Keratinocyte (primary cell): Measurements from ENCODE around the gene RASD2. TPM values are rescaled to one million over a fixed set of nuclear protein-coding genes. Genes with fewer than 3 reads are reported as not detected.

Experiments
- DNase-seq: peaks from one replicate; pipeline ENCODE4 v3.0.0-alpha.2; 2011; ENCODE audit warnings: low read depth, missing footprints, low spot score
- FAIRE-seq: peaks from 2 replicates; lab custom pipeline; 2011; peaks lifted over from hg19 to GRCh38; lab: Jason Lieb, UNC
- H2AFZ ChIP-seq: 2 replicates; pipeline ENCODE4 v1.6.0; 2012; ENCODE audit warnings: low read length, control low read depth, inconsistent platforms; ENCODE audit not compliant: control insufficient read depth
- H3K27ac ChIP-seq: 2 replicates; pipeline ENCODE4 v1.5.1; 2011; ENCODE audit warnings: low read length; ENCODE audit not compliant: control insufficient read depth, insufficient read depth
- H3K27me3 ChIP-seq: 3 replicates; pipeline ENCODE4 v1.6.0; 2011; ENCODE audit warnings: low read length; ENCODE audit not compliant: control insufficient read depth, insufficient read depth; ENCODE audit errors: extremely low read depth
- H3K36me3 ChIP-seq, 2 experiments: 2 replicates in 1 of 2; 3 replicates in 1 of 2; pipeline ENCODE4 v1.5.1; 2011; ENCODE audit warnings: low read length in 2 of 2, mild to moderate bottlenecking in 1 of 2; ENCODE audit not compliant: control insufficient read depth in 2 of 2, insufficient read depth in 2 of 2; ENCODE audit errors: extremely low read depth in 1 of 2
- H3K4me1 ChIP-seq: 3 replicates; pipeline ENCODE4 v1.5.1; 2011; ENCODE audit warnings: low read length; ENCODE audit not compliant: control insufficient read depth, insufficient read depth; ENCODE audit errors: extremely low read depth
- H3K4me2 ChIP-seq: 3 replicates; pipeline ENCODE4 v1.6.0; 2011; ENCODE audit warnings: low read depth, low read length; ENCODE audit not compliant: control insufficient read depth, insufficient read depth; ENCODE audit errors: extremely low read depth
- H3K4me3 ChIP-seq, 3 experiments: fragments of 200-600 bp in 1 of 3; sonication (generic) in 1 of 3; 2 replicates in 2 of 3; 3 replicates in 1 of 3; pipeline ENCODE4 v1.5.1; 2011 to 2016; ENCODE audit warnings: low read length in 3 of 3, mild to moderate bottlenecking in 3 of 3, control low read depth in 2 of 3, inconsistent platforms in 1 of 3, low read depth in 1 of 3, mixed read lengths in 1 of 3, mixed run types in 1 of 3, moderate library complexity in 1 of 3; ENCODE audit not compliant: control insufficient read depth in 2 of 3, insufficient read depth in 2 of 3; ENCODE audit errors: extremely low read depth in 1 of 3
- H3K79me2 ChIP-seq: 2 replicates; pipeline ENCODE4 v1.6.0; 2012; ENCODE audit warnings: low read length; ENCODE audit not compliant: control insufficient read depth, insufficient read depth
- H3K9ac ChIP-seq: 3 replicates; pipeline ENCODE4 v1.6.0; 2011; ENCODE audit warnings: low read length; ENCODE audit not compliant: control insufficient read depth, insufficient read depth; ENCODE audit errors: extremely low read depth
- H3K9me1 ChIP-seq: 3 replicates; pipeline ENCODE4 v1.6.0; 2011; ENCODE audit warnings: low read length; ENCODE audit not compliant: control insufficient read depth, insufficient read depth; ENCODE audit errors: extremely low read depth
- H3K9me3 ChIP-seq: 2 replicates; pipeline ENCODE4 v1.5.1; 2012; ENCODE audit warnings: low read depth, low read length; ENCODE audit not compliant: control insufficient read depth
- H4K20me1 ChIP-seq: 3 replicates; pipeline ENCODE4 v1.6.0; 2011; ENCODE audit warnings: low read length; ENCODE audit not compliant: control insufficient read depth, insufficient read depth; ENCODE audit errors: extremely low read depth
- EZH2 ChIP-seq: IDR thresholded peaks from one replicate; pipeline ENCODE4 v1.6.1; 2012; ENCODE audit warnings: inconsistent platforms, mild to moderate bottlenecking, low read length, moderate library complexity
- dilution Hi-C: fragments of 300-500 bp; cut with MboI; formaldehyde crosslinking; loops from one replicate; pipeline ENCODE4 v1.7.0; 2020; ENCODE audit warnings: low sequenced_read_pairs; ENCODE audit not compliant: extremely low pct_ligation_motif_present
- polyA plus RNA-seq, 5 experiments: library from polyadenylated mRNA; depleted of rRNA in 3 of 5; stranded (reverse) in 3 of 5; stranded (forward) in 1 of 5; unstranded in 1 of 5; fragments of >200 nt; gene quantifications; 1 replicate in 1 of 5; 2 replicates in 3 of 5; 3 replicates in 1 of 5; pipeline versions ENCODE4 v1.2.1 to v1.2.3, GENCODE V29; 2011 to 2012; ENCODE audit warnings: missing spikeins in 2 of 5, low read depth in 1 of 5, low replicate concordance in 1 of 5
- TF ChIP-seq, protein P1 (sequence below), 3 experiments: IDR thresholded peaks in 1 of 3; conservative IDR thresholded peaks in 1 of 3; optimal IDR thresholded peaks in 1 of 3; 2 replicates in 2 of 3; 3 replicates in 1 of 3; pipeline versions ENCODE3 to v1.5.1; 2011; ENCODE audit warnings: low read length in 3 of 3, mild to moderate bottlenecking in 3 of 3, moderate library complexity in 2 of 3, control low read depth in 1 of 3, inconsistent platforms in 1 of 3; ENCODE audit not compliant: insufficient read depth in 2 of 3; ENCODE audit errors: extremely low read depth in 1 of 3

Gene RASD2
- polyA plus RNA-seq, 1 donor (not counting 4 experiments of a cell fraction or from before 2014, with no cell fraction given) = 0.03 TPM

DNA sequence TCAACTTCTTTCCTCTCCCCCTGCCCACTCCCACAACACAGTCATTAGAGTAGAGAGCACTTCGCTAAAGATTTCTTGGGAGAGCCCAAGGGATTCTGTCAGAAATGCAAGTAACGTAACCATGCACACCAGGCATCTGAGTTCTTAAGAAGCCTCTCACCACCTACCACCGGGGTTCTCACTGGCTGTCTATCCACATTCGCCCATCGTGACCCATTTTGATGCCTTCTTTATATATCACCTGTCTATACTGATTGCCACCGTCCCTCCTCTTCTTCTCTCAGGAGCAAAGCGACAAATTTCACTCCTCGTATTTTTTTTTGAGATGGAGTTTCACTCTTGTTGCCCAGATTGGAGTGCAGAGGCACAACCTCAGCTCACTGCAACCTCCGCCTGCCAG lies 23.9 kb upstream of the RASD2 start:
- no peaks in the 10 kb centered on the region for H3K79me2 ChIP-seq
- no peak overlapping the region for H3K27ac ChIP-seq
- no peaks in the 10 kb centered on the region for H3K9me1 ChIP-seq
- DNase-seq (no peak), FAIRE-seq (no peak)
- no peaks in the 10 kb centered on the region for H3K36me3 ChIP-seq
- no peaks in the 10 kb centered on the region for H4K20me1 ChIP-seq
- H3K27me3 ChIP-seq = no peaks in the 10 kb centered on the region
- H3K9me3 ChIP-seq = no peaks in the 10 kb centered on the region
- no peak overlapping the region for H3K4me3 ChIP-seq
- no peak overlapping the region for H2AFZ ChIP-seq
- no peak overlapping the region for H3K4me2 ChIP-seq
- TF ChIP-seq EZH2 = no peak
- H3K9ac ChIP-seq = no peak overlapping the region
- peaks cover 14% of the 10 kb centered on the region for H3K4me1 ChIP-seq
- dilution Hi-C loops = no loop called here

DNA sequence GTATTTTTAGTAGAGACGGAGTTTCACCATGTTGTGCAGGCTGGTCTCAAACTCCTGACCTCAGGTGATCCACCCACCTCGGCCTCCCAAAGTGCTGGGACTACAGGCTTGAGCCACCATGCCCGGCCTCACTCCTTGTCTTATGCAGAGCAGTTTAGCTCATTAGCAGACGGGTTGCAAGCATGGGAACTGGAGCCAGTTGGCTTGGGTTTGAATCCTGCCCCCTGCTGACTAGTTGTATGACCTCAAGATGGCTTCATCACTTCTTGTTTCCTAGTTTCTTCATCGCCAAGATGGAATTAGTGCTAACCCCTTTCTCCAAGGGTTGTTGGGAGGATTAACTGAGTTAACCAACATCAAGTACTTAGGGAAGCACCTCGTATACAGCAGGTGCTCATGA lies 23.4 kb upstream of the RASD2 start:
- Histone ChIP-seq H3K79me2 (no peaks in the 10 kb centered on the region), H3K9ac (no peak overlapping the region), H3K27ac (no peak overlapping the region), H3K4me1 (peaks cover 19% of the 10 kb centered on the region), H4K20me1 (no peaks in the 10 kb centered on the region), H2AFZ (no peak overlapping the region), H3K36me3 (no peaks in the 10 kb centered on the region), H3K4me3 (no peak overlapping the region), H3K9me3 (no peaks in the 10 kb centered on the region), H3K9me1 (no peaks in the 10 kb centered on the region), H3K4me2 (no peak overlapping the region), H3K27me3 (no peaks in the 10 kb centered on the region)
- DNase-seq = no peak
- TF ChIP-seq EZH2 = no peak
- TF ChIP-seq, protein P1, sequence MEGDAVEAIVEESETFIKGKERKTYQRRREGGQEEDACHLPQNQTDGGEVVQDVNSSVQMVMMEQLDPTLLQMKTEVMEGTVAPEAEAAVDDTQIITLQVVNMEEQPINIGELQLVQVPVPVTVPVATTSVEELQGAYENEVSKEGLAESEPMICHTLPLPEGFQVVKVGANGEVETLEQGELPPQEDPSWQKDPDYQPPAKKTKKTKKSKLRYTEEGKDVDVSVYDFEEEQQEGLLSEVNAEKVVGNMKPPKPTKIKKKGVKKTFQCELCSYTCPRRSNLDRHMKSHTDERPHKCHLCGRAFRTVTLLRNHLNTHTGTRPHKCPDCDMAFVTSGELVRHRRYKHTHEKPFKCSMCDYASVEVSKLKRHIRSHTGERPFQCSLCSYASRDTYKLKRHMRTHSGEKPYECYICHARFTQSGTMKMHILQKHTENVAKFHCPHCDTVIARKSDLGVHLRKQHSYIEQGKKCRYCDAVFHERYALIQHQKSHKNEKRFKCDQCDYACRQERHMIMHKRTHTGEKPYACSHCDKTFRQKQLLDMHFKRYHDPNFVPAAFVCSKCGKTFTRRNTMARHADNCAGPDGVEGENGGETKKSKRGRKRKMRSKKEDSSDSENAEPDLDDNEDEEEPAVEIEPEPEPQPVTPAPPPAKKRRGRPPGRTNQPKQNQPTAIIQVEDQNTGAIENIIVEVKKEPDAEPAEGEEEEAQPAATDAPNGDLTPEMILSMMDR (optimal IDR thresholded peaks at IDR 0.05 in 1 of 3, IDR thresholded peaks at IDR 0.05 in 1 of 3, conservative IDR thresholded peaks at IDR 0.05 in 1 of 3; ENCODE audit: extremely low read depth in 1 of 3, insufficient read depth in 2 of 3, low read length in 3 of 3) = peak in 1 of 3 experiments; percentile 1
- no peak for FAIRE-seq
- dilution Hi-C loops = no loop called here
